GM12878 (cell line): ENCODE measurements around the gene VMAC. TPM values are rescaled to one million over a fixed set of nuclear protein-coding genes. Genes with fewer than 3 reads are reported as not detected.

ENCODE experiments used
- ATAC-seq: fragments of 200-7000 bp; cut with Tn5 transposase; 3 replicates; pipeline ENCODE4 v1.9.1; 2020; ENCODE audit warnings: mild to moderate bottlenecking, moderate library complexity
- BruUV-seq: library from RNA; stranded (reverse); fragments of 400-500 nt; replicated peaks from 2 replicates; lab custom pipeline; 2021; lab: Mats Ljungman, UMichigan
- CTCF ChIA-PET: fragments of 300-600 bp; sonication (Branson Sonifier 250); formaldehyde crosslinking; extraction: SDS; loops from one replicate; lab custom pipeline; 2021; ENCODE audit warnings: inconsistent platforms; lab: Yijun Ruan, JAX
- POLR2A ChIA-PET: fragments of 350-600 bp; formaldehyde crosslinking; extraction: SDS; loops from one replicate; lab custom pipeline; 2021; ENCODE audit warnings: inconsistent platforms; lab: Charles Lee
- RAD21 ChIA-PET: fragments of 300-600 bp; sonication (Branson Sonifier 250); formaldehyde crosslinking; loops from one replicate; lab custom pipeline; 2023; ENCODE audit warnings: antibody characterized with exemption; ENCODE audit not compliant: unreplicated experiment; lab: Charles Lee
- SMC1A ChIA-PET: fragments of 300-600 bp; sonication (Branson Sonifier 250); formaldehyde crosslinking; loops from one replicate; lab custom pipeline; 2023; ENCODE audit not compliant: unreplicated experiment, uncharacterized antibody; lab: Charles Lee
- DNase-seq: peaks from one replicate; pipeline ENCODE4 v3.0.0-alpha.2; 2011; ENCODE audit warnings: low read depth, low spot score
- FAIRE-seq: peaks from 3 replicates; lab custom pipeline; 2011; peaks lifted over from hg19 to GRCh38; lab: Jason Lieb, UNC
- H2AFZ ChIP-seq: 2 replicates; pipeline ENCODE4 v1.6.0; 2011; ENCODE audit warnings: low read depth, low read length, control low read depth; ENCODE audit not compliant: control insufficient read depth
- H3K27ac ChIP-seq: 2 replicates; pipeline ENCODE4 v1.5.1; 2011; ENCODE audit warnings: control low read depth; ENCODE audit not compliant: control insufficient read depth, insufficient read depth
- H3K27me3 ChIP-seq, 2 experiments: replicated peaks in 1 of 2; 2 replicates each; pipeline versions ENCODE4 v1.6.0 to v1.6.1; 2011; ENCODE audit warnings: low read length in 1 of 2; ENCODE audit not compliant: control insufficient read depth in 2 of 2, insufficient read depth in 2 of 2
- H3K36me3 ChIP-seq, 2 experiments: 2 replicates each; pipeline ENCODE4 v1.5.1; 2011; ENCODE audit warnings: low read length in 1 of 2; ENCODE audit not compliant: control insufficient read depth in 2 of 2, insufficient read depth in 2 of 2
- H3K4me1 ChIP-seq: 2 replicates; pipeline ENCODE4 v1.6.1; 2011; ENCODE audit warnings: mild to moderate bottlenecking, low read length, moderate library complexity, mixed read lengths; ENCODE audit not compliant: control insufficient read depth, insufficient read depth
- H3K4me2 ChIP-seq: 2 replicates; pipeline ENCODE4 v1.6.0; 2011; ENCODE audit warnings: control low read depth; ENCODE audit not compliant: control insufficient read depth, insufficient read depth
- H3K4me3 ChIP-seq: fragments of 200-600 bp; sonication (generic); 2 replicates; pipeline ENCODE4 v1.5.1; 2016
- H3K79me2 ChIP-seq: 2 replicates; pipeline ENCODE4 v1.6.0; 2011; ENCODE audit warnings: low read length; ENCODE audit not compliant: control insufficient read depth, insufficient read depth
- H3K9ac ChIP-seq: 2 replicates; pipeline ENCODE4 v1.8.0; 2011; ENCODE audit warnings: low read length, control low read depth, mixed read lengths; ENCODE audit not compliant: control insufficient read depth, insufficient read depth
- H3K9me3 ChIP-seq: replicated peaks from 3 replicates; pipeline ENCODE4 v1.5.1; 2011; ENCODE audit warnings: mild to moderate bottlenecking, low read length; ENCODE audit not compliant: control insufficient read depth, insufficient read depth
- H4K20me1 ChIP-seq: 2 replicates; pipeline ENCODE4 v1.6.0; 2011; ENCODE audit not compliant: control insufficient read depth, insufficient read depth
- JUNB ChIP-seq: IDR thresholded peaks from 2 replicates; pipeline ENCODE4 v1.6.1; 2016; ENCODE audit warnings: antibody characterized with exemption, mild to moderate bottlenecking
- POLR2A ChIP-seq: IDR thresholded peaks from 2 replicates; pipeline ENCODE4 v1.6.1; 2011; ENCODE audit warnings: low read depth, mild to moderate bottlenecking, low read length
- POLR2AphosphoS5 ChIP-seq: IDR thresholded peaks from 2 replicates; pipeline ENCODE4 v1.6.1; 2011; ENCODE audit warnings: mild to moderate bottlenecking, low read length, inconsistent platforms
- TCF3 ChIP-seq: IDR thresholded peaks from 2 replicates; pipeline ENCODE4 v1.6.1; 2012; ENCODE audit warnings: low read depth, mild to moderate bottlenecking, low read length, borderline replicate concordance; ENCODE audit not compliant: insufficient read depth
- WGBS: methylation state at CpG from one replicate; pipeline ENCODE4 v1.1.6; 2016; ENCODE audit warnings: low lambda C conversion rate; ENCODE audit not compliant: insufficient replicate concordance, insufficient coverage; ENCODE audit errors: missing lambda C conversion rate; 5-methylcytosine and 5-hydroxymethylcytosine counted together
- in situ Hi-C: fragments of 300-500 bp; cut with MboI; formaldehyde crosslinking; loops from 9 replicates; pipeline ENCODE4 v1.14.3; 2018; ENCODE audit warnings: mixed read lengths
- intact Hi-C: fragments of 100-400 bp; cut with micrococcal nuclease; formaldehyde crosslinking; loops from one replicate; pipeline ENCODE4 v1.14.2; 2022; ENCODE audit not compliant: unreplicated experiment
- polyA plus RNA-seq, 11 experiments: library from polyadenylated mRNA; depleted of rRNA in 4 of 11; unstranded in 6 of 11; stranded (reverse) in 5 of 11; fragments of >200 nt; fragmentation: Nextera tagmentation in 4 of 11; fragmentation: Illumina TruSeq in 1 of 11; extraction: Ambion mirVana in 4 of 11; extraction: Trizol in 1 of 11; gene quantifications; 1 replicate in 1 of 11; 2 replicates in 10 of 11; pipeline versions ENCODE4 v1.2.1 to v1.2.3, GENCODE V29; 2011 to 2016; ENCODE audit warnings: inconsistent platforms in 2 of 11, missing spikeins in 2 of 11, low read depth in 1 of 11
- total RNA-seq, 4 experiments: library from RNA; depleted of rRNA in 3 of 4; stranded (reverse); fragments of >200 nt in 3 of 4; fragmentation: Illumina TruSeq in 1 of 4; extraction: Trizol in 1 of 4; gene quantifications; 2 replicates each; pipeline versions ENCODE4 v1.2.1 to v1.2.3, GENCODE V29; 2013 to 2021

VMAC gene
- total and polyA plus RNA-seq, 10 of the 15 experiments (the other 5 are each of a cell fraction or from before 2014, with no cell fraction given): 0.18 to 6.8 (median 1.8) TPM

DNA sequence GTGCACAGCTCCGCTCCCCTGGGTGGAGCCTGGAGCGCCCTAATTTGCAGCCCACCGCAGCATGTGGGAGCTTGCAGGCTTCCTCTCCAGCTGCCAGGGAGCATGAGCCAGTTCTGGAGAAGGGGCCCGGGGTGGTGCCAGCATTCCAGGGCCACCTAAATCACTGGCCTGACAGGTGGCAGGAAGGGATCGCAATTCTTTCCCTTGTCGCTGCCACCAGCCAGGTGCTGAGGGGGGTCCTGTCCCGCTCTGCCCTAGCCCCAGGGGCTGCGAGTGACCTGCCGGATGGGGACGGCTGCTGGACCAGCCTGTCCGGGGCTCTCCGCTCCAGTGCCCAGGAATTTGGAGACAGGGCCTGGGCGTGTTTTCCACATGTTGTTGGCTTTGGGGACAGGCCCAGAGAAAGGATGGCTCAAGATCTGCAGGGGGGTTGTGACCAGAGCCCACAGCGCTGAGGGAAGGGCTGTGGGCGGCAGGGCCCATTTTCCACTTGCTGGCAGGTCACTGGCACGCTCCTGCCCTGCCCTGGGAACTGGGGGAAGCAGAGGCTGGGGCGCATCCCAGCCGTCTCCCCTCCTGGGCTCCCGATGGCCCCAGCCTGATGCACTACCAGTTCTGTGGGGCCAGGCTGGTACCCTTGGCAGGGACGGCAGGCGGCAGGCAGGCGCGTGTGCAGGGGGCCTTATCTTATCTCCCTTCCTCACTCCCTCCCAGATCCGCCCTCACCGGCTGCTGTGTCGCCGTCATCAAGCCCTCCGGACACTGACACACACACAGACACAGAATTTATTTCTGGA lies 10.6 kb upstream of the VMAC start:
- CTCF ChIA-PET: interaction anchor here (0.8 to 1.1 kb wide), 2 partner anchors 9 to 207 kb away, joined by 4 to 5 read pairs; partner anchors contain the start of gene NDUFA11
- in situ Hi-C loops: no loop called here
- TSS peak; percentile 27 for BruUV-seq

GRCh38 chr19:5894704-5895349 lies 9.8 kb upstream of the VMAC start:
- POLR2A ChIA-PET: no interaction called here
- Histone ChIP-seq H3K27ac (no peak overlapping the region), H3K4me3 (no peak overlapping the region), H3K9me3 (no peaks in the 10 kb centered on the region), H3K4me2 (no peak overlapping the region), H3K79me2 (peaks cover 3% of the 10 kb centered on the region), H3K4me1 (no peaks in the 10 kb centered on the region), H2AFZ (no peak overlapping the region), H3K27me3 (no peaks in the 10 kb centered on the region), H3K9ac (no peak overlapping the region), H3K36me3 (peaks cover 4 to 13% of the 10 kb centered on the region in 2 experiments; a peak in 3 of 4 replicates), H4K20me1 (peaks cover 3% of the 10 kb centered on the region; the same call in 1 of the 2 replicates)
- in situ Hi-C loops (no loop called here), intact Hi-C loops (no loop called here)
- DNase-seq (no peak), ATAC-seq (no peak), FAIRE-seq (no peak)
- RAD21 ChIA-PET: no interaction called here
- CTCF ChIA-PET: no interaction called here
- BruUV-seq: no TSS peak
- SMC1A ChIA-PET: no interaction called here
- 94% methylated on average over 28 of the region's 28 CpGs for WGBS
- no peak for TF ChIP-seq TCF3
- TF ChIP-seq POLR2A: peak; percentile 17

More for the DNA sequence above, 10.6 kb upstream of the VMAC start:
- no peaks in the 10 kb centered on the region for H3K9me3 ChIP-seq
- no peaks in the 10 kb centered on the region; the same call in 1 of the 2 replicates for H3K79me2 ChIP-seq
- H3K4me1 ChIP-seq: no peaks in the 10 kb centered on the region
- H3K27ac ChIP-seq: no peak overlapping the region
- WGBS: 91% methylated on average over 28 of the region's 28 CpGs
- no peak for ATAC-seq
- TF ChIP-seq POLR2AphosphoS5 (0 out of 2 replicates have a peak, but pooled peaks have one; percentile 9), POLR2A (peak; percentile 59), JUNB (no peak)
- ChIA-PET SMC1A (no interaction called here), RAD21 (no interaction called here), POLR2A (no interaction called here)
- intact Hi-C loops: no loop called here
- no peak overlapping the region for H2AFZ ChIP-seq
- no peak for FAIRE-seq
- H3K36me3 ChIP-seq: peaks cover 3 to 13% of the 10 kb centered on the region in 2 experiments; a peak in 3 of 4 replicates
- no peak overlapping the region for H3K9ac ChIP-seq
- H3K27me3 ChIP-seq: no peaks in the 10 kb centered on the region
- H3K4me3 ChIP-seq: no peak overlapping the region
- no peak overlapping the region for H3K4me2 ChIP-seq
- H4K20me1 ChIP-seq: peaks cover 3% of the 10 kb centered on the region; the same call in 1 of the 2 replicates
- no peak for DNase-seq
